ENCODE measurements around the gene STK17A. TPM values are rescaled to one million over a fixed set of nuclear protein-coding genes. Genes with fewer than 3 reads are reported as not detected.

Gene STK17A
- total RNA-seq, 3 donors from 2014 or later (not counting 1 experiment from before 2014, with no cell fraction given), result 92.9 to 135 (median 111) TPM

- H3K4me1 ChIP-seq (ENCODE audit: control insufficient read depth, insufficient read depth, low read length), result peaks cover 27% of the 10 kb centered on the region
- TF ChIP-seq CTCF (IDR thresholded peaks at IDR 0.05), result no peak
- peak overlapping the region; percentile 99 for H3K27ac ChIP-seq (ENCODE audit: low read length)
- 6% methylated on average over 3 of the region's 4 CpGs for WGBS (ENCODE audit: insufficient coverage)
- peaks cover 10% of the 10 kb centered on the region for H3K36me3 ChIP-seq (ENCODE audit: control insufficient read depth, insufficient read depth, low read length)
- Mint-ChIP-seq H3K27ac (peak overlapping the region; percentile 83 to 99), H3K27me3 (ENCODE audit: low read depth in 2 of 2) (peaks cover 7 to 9% of the 10 kb centered on the region in 2 donors), H3K36me3 (peaks cover 8% of the 10 kb centered on the region), H3K4me3 (peak overlapping the region; percentile 100), H3K9me3 (no peaks in the 10 kb centered on the region), H3K4me1 (peaks cover 71 to 82% of the 10 kb centered on the region in 2 donors)
- H3K9me3 ChIP-seq (ENCODE audit: control insufficient read depth, insufficient read depth, low read length), result no peaks in the 10 kb centered on the region
- intact Hi-C loops (cut with micrococcal nuclease), result loop anchor here (1.0 to 10.0 kb wide), 3 partner anchors 39 to 1298 kb away; partner anchors contain the start of gene PURB
- DNase-seq (peak in 1 of 2 donors; percentile 77), ATAC-seq (peak in 1 of 3 donors; percentile 16)
- H3K27me3 ChIP-seq (ENCODE audit: control insufficient read depth, insufficient read depth, low read length), result peaks cover 2% of the 10 kb centered on the region
- peak overlapping the region; percentile 74 for H3K4me3 ChIP-seq (ENCODE audit: low read length)
Measured at GRCh38 chr7:43586251-43586900, 3.5 kb downstream of the STK17A start.

GRCh38 chr7:43588477-43589132 is 5.7 kb downstream of the STK17A start:
- H3K9me3 Mint-ChIP-seq, result no peaks in the 10 kb centered on the region
- 60% methylated on average over 5 of the region's 5 CpGs for WGBS (ENCODE audit: insufficient coverage)
- H3K4me3 ChIP-seq (ENCODE audit: low read length), result no peak overlapping the region
- peak overlapping the region; percentile 83 to 99 for H3K27ac Mint-ChIP-seq
- TF ChIP-seq CTCF (IDR thresholded peaks at IDR 0.05), result no peak
- H3K4me3 Mint-ChIP-seq, result peak overlapping the region; percentile 88
- no peaks in the 10 kb centered on the region for H3K9me3 ChIP-seq (ENCODE audit: control insufficient read depth, insufficient read depth, low read length)
- DNase-seq, result peak in 1 of 2 donors; percentile 15
- intact Hi-C loops (cut with micrococcal nuclease), result loop anchor here (10.0 kb wide), 1 partner anchor 1296 kb away; the partner anchor contains the start of gene PURB
- H3K4me1 Mint-ChIP-seq, result peaks cover 79 to 92% of the 10 kb centered on the region in 2 donors
- H3K27me3 Mint-ChIP-seq (ENCODE audit: low read depth in 2 of 2), result no peaks in the 10 kb centered on the region
- peaks cover 10% of the 10 kb centered on the region for H3K36me3 ChIP-seq (ENCODE audit: control insufficient read depth, insufficient read depth, low read length)
- peaks cover 5% of the 10 kb centered on the region for H3K36me3 Mint-ChIP-seq
- no peaks in the 10 kb centered on the region for H3K27me3 ChIP-seq (ENCODE audit: control insufficient read depth, insufficient read depth, low read length)
- peaks cover 30% of the 10 kb centered on the region for H3K4me1 ChIP-seq (ENCODE audit: control insufficient read depth, insufficient read depth, low read length)
- peak overlapping the region; percentile 99 for H3K27ac ChIP-seq (ENCODE audit: low read length)
- no peak for ATAC-seq

- no peak for TF ChIP-seq CTCF (IDR thresholded peaks at IDR 0.05)
- Histone ChIP-seq H3K4me3 (ENCODE audit: low read length) (no peak overlapping the region), H3K27me3 (ENCODE audit: control insufficient read depth, insufficient read depth, low read length) (no peaks in the 10 kb centered on the region), H3K9me3 (ENCODE audit: control insufficient read depth, insufficient read depth, low read length) (no peaks in the 10 kb centered on the region), H3K36me3 (ENCODE audit: control insufficient read depth, insufficient read depth, low read length) (peaks cover 10% of the 10 kb centered on the region), H3K27ac (ENCODE audit: low read length) (peak overlapping the region; percentile 99), H3K4me1 (ENCODE audit: control insufficient read depth, insufficient read depth, low read length) (peaks cover 34% of the 10 kb centered on the region)
- H3K9me3 Mint-ChIP-seq, result no peaks in the 10 kb centered on the region
- DNase-seq (peak in 1 of 2 donors; percentile 5), ATAC-seq (no peak)
- H3K4me3 Mint-ChIP-seq, result peak overlapping the region; percentile 88
- H3K4me1 Mint-ChIP-seq, result peaks cover 79 to 92% of the 10 kb centered on the region in 2 donors
- intact Hi-C loops (cut with micrococcal nuclease), result loop anchor here (10.0 kb wide), 1 partner anchor 1296 kb away; the partner anchor contains the start of gene PURB
- no peaks in the 10 kb centered on the region for H3K27me3 Mint-ChIP-seq (ENCODE audit: low read depth in 2 of 2)
- H3K36me3 Mint-ChIP-seq, result peaks cover under 1% of the 10 kb centered on the region
- peak overlapping the region; percentile 83 to 99 for H3K27ac Mint-ChIP-seq
Measured at GRCh38 chr7:43589133-43589478, 6.2 kb downstream of the STK17A start.
